HG02642 (cell line): ENCODE data around the gene AKAP13.
A peak's percentile ranks its signal among the peaks of the same experiment; 100 is the strongest.

Experiments
- ATAC-seq: cut with Tn5 transposase; IDR thresholded peaks from one replicate; pipeline ENCODE4 v1.9.1; 2021; ENCODE audit warnings: mild to moderate bottlenecking; ENCODE audit not compliant: unreplicated experiment, poor library complexity

The AKAP13 gene

DNA sequence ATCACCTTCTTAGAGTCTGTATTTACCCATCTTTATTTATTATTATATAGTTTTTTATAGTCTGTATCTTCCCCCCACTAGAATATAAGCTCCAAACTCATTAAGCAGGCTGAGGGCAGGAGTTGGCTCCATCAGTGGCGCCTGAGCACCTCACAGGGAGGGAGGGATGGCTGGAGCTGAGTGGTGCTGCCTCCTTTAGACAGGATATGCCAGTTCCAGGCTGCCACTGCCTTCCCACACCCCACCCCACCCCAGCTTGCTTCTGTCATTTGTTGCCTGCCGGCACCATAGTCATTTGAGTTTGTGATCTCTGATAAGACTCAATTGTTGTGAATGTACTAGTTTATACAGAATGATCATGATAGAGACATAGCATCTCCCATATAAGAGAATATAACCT lies 328.8 kb downstream of the AKAP13 start:
- ATAC-seq = no peak

DNA sequence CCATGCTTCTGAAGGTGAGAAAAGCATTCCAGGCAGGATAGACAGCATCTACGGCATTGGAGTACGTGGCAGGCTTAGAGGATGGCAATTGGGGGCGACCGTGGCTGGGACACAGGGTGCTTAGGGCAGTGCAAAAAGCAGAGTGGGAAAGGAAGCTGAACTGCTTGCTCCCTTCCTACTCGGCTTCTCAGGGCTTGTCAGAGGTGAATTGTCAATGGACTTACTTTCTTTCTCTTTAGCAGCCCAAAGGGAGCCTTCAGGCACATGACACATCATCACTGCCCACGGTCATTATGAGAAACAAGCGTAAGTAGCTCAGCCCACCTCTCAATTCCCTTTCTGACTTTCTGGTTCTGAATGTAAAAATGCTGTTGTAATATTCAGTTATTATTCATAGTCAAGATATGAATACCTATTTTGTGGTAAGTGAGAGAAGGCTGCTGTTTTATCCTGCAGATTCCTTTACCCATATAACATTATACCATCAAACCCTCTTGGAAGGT lies 330.0 kb downstream of the AKAP13 start:
- peak; percentile 54 for ATAC-seq

DNA sequence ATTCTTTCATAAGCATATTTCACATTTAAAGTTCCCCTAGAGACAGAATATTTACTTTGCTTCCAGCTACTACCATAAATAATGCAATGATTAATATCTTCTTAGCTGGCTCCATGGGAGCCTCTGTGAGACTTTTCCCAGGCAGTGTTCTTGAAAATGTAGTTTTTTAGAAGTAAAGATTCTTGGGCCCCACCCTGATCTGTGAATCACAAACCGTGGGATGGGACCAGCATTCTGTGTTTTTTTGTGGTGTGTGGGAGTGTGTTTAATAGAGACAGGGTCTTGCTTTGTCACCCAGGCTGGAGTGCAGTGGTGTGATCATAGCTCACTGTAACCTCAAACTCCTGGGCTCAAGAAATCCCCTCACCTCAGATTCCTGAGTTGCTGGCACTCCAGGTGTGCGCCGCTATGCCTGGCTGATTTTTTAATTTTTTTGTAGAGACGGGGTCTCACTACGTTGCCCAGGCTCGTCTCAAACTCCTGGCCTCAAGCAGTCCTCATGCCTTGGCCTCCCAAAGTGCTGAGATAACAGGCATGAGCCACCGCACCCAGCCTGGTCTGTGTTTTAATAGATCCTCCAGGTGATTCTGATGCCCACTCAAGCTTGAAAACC lies 331.3 kb downstream of the AKAP13 start:
- no peak for ATAC-seq

DNA sequence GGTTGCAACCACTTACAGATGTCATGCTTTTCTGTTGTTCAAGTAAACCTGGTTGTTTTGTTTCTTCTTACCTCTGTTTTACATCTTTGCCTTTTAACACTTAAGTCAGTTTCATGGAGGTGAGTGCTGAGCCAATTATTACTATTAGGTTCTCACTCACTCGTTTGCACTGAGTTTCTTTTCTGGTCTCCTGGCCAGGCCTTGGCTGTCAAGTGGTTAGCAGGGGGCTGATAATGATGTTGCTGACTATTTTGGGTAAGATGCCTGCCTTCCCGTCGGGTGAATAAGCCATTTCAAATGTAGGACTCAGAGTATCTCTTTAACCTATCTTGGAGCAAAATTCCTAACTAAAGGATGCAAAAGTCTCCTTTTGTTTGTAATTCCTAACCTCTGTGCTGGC lies 335.9 kb downstream of the AKAP13 start:
- ATAC-seq = no peak

DNA sequence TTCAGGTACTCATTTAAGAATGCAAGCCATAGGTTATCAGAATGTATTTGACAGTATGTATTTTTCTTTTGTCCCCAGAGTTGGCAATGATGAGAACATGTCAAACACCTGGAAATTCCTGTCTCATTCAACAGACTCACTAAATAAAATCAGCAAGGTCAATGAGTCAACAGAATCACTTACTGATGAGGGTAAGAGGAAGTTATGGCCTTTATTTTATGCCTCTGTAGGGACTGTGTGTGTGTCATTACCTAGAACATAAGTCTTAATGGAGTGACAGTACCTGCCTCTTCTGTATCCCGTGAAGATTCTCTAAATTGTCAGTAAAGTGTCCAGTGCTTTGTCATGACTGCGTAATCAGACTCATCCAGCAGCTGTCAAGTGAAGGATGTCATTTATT lies 336.8 kb downstream of the AKAP13 start:
- ATAC-seq = no peak

DNA sequence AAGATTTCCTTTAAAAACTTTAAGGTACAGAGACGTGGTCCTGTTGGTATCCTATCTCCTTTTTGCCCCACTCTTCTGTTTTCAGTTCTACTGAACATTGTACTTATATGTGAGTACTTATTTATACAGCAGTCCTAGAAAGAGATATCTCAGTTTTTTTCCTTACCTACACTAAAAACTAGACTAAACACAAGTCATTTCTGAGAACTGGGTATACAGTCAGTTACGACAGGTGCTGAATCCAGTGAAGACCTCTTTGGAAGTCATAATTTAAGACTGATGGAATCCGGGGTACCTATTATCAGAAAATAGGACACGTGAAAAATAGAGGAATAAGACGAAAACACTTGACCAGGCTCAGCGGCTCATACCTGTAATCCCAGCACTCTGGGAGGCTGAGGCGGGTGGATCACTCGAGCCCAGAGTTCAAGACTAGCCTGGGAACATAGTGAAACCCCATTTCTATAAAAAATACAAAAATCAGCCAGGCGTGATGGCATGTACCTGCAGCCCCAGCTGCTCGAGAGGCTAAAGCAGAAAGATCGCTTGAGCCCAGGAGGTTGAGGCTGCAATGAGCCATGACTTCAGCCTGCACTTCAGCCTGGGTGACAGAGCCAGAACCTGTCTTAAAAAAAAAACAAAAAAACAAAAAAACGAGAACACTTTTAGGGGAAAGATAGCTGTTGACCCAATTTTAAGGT lies 338.0 kb downstream of the AKAP13 start:
- ATAC-seq = peak; percentile 73

DNA sequence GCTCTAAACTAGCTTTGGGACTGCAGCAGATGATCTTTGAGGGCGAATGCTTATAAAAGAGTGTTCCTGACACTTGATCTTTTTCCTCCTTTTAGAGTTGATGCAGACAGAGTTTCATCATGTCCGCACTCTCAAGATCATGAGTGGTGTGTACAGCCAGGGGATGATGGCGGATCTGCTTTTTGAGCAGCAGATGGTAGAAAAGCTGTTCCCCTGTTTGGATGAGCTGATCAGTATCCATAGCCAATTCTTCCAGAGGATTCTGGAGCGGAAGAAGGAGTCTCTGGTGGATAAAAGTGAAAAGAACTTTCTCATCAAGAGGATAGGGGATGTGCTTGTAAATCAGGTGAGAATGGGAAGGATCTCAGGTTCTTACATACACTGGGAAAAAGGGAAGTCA lies 338.6 kb downstream of the AKAP13 start:
- ATAC-seq = peak; percentile 3

DNA sequence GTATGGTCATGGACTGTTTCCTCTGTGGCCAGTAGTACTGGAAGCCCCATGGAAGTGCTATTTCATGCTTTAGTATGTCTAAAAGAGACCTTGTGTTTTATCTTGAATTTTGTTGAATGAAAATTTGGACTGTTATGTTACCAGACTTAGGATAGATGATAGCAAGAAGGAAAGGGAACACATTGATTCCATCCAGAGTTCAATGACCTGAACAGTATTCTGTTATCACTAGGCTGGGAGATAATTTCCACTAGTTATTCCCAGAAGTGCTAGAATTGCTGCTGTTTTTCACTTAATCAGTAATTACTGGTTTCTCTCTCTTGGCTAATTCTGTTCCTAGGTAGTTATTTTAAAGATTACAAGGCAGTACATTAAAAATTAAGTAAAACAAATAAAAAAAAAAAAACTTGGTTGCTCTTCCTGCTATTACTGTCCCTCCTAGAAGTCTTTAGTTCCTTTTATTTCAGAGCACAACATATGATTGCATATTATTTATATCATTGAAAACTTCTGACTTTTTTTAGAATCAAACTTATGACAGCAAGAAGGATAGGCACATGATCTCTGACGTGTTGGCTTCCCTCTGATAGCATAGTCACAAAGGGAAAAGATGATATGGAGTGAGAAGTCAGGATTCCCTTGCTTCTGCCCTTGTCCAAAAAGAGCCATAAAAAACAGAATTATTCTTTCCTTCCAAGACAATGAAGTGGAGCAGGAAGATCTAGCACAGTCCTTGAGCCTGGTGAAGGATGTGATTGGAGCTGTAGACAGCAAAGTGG lies 342.2 kb downstream of the AKAP13 start:
- ATAC-seq = no peak

DNA sequence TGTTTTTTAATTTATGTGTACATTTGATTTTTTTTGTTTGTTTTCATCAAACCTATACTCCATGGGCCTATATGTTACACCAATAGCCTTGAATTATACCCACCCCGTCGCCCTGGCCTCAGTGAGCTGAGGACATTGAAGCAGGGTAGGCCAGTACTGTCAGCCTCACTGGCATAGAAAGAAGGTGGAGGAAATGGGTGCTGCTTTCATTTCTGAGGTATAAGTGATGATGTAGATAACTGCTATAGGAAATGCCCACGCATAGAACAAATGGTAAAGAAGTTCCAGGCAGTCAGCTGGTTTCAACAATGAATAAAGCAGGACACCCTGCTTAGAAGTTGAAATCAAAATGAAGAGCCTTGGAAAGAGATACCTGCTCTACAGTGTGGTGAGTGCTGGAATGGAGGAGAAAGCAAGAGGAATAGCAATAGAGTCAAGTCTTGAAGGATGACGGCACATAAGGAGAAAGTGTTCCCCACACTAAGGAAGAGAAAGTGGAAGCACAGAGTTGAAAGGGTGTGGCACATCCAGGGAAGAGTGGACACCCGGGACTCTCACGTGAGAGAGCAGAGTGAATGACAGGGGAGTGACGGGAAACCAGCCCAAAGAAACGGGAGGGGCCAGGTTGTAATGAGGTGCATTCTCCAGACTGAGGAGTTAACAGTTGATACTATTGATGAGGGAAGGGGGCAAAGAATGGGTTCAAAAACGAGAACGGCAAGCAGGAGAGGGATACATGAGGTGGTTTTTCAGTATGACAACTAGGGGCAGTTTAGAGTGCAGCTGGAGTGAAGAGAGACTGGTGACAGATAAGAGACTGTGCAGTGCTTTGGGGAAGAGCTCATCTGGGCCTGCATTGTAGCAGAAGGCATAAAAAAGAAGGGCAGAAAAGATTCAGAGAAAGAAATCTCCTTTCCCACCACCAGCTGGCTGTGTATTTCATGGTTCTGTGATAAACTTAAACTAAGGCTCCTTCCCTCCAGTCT lies 343.9 kb downstream of the AKAP13 start:
- no peak for ATAC-seq

DNA sequence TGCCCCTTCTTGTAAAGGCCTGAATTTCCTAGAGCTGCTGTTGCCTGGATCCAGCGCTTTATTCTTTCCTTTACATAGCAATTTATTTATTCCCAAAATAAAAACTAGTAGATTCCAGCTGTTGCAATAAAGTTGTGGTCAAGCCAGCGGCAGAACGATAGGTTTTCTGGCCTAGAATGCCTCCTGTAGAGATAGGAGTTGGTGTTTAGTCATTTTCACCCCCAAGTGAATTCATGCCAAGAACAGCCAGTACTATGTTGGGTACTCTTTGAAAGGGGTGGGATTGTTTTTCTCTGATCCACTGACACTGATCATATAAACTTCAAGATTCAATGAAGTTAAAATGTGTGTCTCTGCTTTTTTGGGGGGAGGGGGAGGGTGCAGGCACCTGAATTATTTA lies 344.6 kb downstream of the AKAP13 start:
- no peak for ATAC-seq

DNA sequence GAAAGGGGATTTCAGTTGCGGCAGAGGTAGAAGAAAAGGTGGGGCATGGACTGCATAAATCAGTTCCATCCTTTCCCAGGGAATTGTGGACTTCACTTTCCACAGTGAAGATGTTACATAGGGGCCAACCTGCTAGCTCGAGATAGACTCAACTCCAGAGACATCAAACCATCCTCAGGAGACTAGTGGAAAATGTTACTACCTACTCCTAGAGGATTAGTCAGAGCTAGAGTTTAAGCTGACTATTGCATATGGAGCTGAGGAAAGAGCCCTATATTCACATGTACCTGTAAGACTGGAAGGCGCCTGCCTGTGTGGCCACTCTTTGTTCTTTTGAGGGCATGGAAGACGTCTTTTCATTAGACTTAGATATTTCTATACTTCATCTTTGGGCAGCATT lies 345.2 kb downstream of the AKAP13 start:
- ATAC-seq = no peak

DNA sequence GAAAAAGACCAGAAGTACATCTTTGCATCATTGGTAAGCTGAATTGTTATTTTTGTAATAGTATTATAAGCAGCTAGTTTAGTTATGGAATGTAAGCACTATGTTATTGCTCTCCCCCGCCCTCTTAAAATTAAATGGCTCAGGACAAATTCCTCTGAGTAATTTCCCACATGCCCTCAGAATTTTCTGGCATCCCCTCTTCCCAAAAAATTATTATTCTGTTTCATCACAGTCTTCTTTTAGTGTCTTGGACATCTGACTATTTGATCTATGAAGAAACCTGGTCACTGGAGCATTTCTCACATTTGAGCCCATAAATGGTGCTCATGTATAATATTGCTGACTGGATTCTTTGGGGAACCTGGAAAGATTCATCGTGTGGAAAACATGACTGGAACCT lies 346.1 kb downstream of the AKAP13 start:
- ATAC-seq = no peak

DNA sequence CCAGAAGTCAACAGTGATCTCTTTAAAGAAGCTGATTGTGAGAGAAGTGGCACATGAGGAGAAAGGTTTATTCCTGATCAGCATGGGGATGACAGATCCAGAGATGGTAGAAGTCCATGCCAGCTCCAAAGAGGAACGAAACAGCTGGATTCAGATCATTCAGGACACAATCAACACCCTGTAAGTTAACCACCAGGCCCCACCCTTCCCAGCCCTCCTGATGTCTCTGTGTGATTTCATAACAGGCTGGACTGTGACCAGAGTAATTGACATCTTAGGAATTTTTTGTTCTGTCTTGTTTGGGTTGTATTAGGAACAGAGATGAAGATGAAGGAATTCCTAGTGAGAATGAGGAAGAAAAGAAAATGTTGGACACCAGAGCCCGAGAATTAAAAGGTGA lies 346.7 kb downstream of the AKAP13 start:
- no peak for ATAC-seq

DNA sequence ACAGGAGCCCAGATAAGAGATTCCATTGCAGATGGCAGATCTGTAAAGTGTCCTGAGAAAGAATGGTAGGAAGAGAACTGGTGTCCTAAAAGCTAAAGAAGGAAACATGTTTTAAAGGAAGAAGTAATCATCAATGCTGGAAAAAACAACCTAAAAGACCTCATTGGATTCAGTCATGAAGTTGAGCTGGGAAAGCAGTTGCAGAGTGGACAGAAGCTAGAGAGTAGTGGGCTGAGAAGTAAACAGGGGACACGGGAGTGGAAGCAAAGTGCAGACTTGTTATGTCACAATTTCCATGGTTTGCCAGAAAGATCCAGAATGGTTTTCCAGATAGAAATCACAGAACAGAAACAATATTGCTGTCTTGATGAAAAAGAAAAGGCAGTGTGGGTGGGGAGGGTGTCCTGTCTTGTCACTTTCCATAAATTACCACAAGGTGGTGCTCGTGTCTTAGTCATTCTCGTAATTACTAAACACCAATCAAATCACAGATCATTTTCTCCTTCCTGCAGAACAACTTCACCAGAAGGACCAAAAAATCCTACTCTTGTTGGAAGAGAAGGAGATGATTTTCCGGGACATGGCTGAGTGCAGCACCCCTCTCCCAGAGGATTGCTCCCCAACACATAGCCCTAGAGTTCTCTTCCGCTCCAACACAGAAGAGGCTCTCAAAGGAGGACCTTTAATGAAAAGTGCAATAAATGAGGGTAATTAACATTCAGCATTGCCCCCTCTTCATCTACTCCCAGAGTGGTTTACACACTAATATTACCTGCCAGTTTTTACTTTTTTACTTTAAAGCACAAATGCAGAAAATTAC lies 349.8 kb downstream of the AKAP13 start:
- ATAC-seq = peak; percentile 75

DNA sequence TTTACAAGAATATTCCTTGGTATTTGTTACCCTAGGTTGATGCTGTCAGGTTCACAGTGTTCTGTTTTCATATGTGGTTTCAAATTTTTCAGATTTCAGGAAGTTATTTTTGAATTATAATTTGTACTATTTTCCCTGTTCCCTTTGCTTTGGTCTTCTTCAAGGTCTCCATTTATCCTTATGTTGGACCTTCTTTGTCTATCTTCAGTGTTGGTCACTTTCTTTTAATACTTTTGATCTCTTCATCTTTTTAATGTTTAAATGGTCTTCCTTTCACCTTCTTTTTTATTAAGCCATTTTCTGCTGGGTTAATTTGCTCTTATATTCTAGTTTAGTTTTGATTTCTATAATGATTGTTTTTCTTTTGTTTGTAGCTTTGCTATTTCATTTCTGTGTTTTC lies 353.0 kb downstream of the AKAP13 start:
- ATAC-seq = no peak

DNA sequence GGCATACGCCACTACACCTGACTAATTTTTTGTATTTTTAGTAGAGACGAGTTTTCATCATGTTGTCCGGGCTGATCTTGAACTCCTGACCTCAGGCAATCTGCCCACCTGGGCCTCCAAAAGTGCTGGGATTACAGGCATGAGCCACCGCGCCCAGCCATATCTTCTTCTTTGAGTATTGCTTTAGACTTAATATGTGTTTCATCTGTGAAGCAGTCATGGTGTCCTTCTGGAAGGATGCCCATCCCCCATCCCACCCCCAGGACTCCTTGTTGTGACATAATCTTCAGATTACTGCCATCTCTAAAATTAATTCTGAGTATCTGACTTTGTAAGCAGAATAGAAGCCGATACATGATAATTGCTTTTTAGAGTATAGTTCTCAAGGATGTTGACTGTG lies 356.7 kb downstream of the AKAP13 start:
- no peak for ATAC-seq

DNA sequence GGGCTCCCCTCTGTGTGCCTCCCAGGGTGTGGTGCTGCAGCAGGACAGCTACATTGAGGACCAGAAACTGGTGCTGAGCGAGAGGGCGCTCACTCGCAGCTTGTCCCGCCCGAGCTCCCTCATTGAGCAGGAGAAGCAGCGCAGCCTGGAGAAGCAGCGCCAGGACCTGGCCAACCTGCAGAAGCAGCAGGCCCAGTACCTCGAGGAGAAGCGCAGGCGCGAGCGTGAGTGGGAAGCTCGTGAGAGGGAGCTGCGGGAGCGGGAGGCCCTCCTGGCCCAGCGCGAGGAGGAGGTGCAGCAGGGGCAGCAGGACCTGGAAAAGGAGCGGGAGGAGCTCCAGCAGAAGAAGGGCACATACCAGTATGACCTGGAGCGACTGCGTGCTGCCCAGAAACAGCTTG lies 360.6 kb downstream of the AKAP13 start:
- ATAC-seq = no peak

DNA sequence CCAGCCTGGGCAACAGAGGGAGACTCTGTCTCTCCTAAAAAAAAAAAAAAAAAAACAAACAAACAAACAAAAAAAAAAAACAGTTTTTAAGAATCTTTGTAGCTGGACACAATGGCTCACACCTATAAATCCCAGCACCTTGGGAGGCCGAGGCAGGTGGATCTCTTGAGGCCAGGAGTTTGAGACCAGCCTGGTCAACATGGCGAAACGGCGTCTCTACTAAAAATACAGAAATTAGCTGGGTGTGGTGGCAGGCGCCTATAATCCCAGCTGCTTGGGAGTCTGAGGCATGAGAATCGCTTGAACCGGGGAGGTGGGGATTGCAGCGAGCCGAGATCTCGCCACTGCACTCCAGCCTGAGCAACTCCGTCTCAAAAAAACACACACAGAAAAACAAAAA lies 361.3 kb downstream of the AKAP13 start:
- no peak for ATAC-seq

DNA sequence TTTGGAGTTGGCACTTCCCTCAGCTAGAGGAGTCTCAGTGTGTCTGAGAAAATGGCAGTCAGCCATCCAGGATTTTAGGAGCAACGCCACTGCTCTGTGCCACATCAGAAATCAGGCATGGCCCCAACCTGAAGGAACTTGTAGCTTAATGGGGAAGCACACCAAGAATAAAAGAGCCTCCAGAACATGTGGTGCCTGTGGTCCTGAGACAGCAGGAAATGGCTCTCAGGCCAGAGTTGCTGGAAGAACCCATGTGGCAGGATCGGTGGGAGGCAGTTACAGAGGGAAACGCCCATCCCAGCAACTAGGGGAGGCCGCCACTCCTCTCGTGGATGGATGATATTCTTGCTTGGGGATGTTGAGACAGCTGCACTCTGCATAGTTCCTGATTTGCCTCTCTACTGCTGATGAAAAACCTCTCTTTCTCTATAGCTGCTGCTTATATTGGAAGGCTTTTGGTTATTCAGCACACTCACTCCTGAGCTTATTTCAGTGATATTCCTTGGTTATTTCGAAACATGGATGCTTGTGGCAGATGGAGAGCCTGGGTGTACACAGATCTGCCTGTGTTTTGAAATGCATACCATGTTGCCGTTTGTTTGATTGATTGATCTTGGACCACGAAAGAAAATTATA lies 361.9 kb downstream of the AKAP13 start:
- no peak for ATAC-seq
